Transverse colon (tissue), 4 donors: ENCODE results near the gene C19orf25. TPM values are rescaled to one million over a fixed set of nuclear protein-coding genes. Genes with fewer than 3 reads are reported as not detected.

Experiments used
- DNase-seq: peaks from one replicate; pipeline ENCODE4 v3.0.0-alpha.2; 2019
- H3K27ac ChIP-seq, 4 donors: fragments of 200-600 bp; sonication (generic); 2 replicates each; pipeline ENCODE4 v1.5.1; 2016 to 2018; ENCODE audit warnings: inconsistent platforms in 4 of 4
- H3K27me3 ChIP-seq: fragments of 200-600 bp; sonication (generic); 2 replicates; pipeline ENCODE4 v1.5.1; 2017; ENCODE audit warnings: inconsistent platforms
- H3K36me3 ChIP-seq, 4 donors: fragments of 200-600 bp; sonication (generic); 2 replicates each; pipeline ENCODE4 v1.5.1; 2017 to 2019; ENCODE audit warnings: inconsistent platforms in 4 of 4
- H3K4me1 ChIP-seq, 4 donors: fragments of 200-600 bp; sonication (generic); 2 replicates each; pipeline ENCODE4 v1.5.1; 2017 to 2020; ENCODE audit warnings: inconsistent platforms in 4 of 4
- H3K4me3 ChIP-seq, 4 donors: fragments of 200-600 bp; sonication (generic); 1 replicate in 1 of 4; 2 replicates in 3 of 4; pipeline versions ENCODE4 v1.5.1 to v1.6.1; 2017 to 2019; ENCODE audit warnings: inconsistent platforms in 4 of 4
- H3K9me3 ChIP-seq, 2 donors: fragments of 200-600 bp; sonication (generic); 2 replicates each; pipeline ENCODE4 v1.5.1; 2017 to 2019; ENCODE audit warnings: inconsistent platforms in 2 of 2
- EP300 ChIP-seq: sonication (generic); formaldehyde crosslinking; IDR thresholded peaks from one replicate; pipeline ENCODE4 v1.6.1; 2017; ENCODE audit warnings: antibody characterized with exemption, low read depth
- POLR2A ChIP-seq: fragments of 450-650 bp; IDR thresholded peaks from one replicate; pipeline ENCODE4 v1.6.1; 2016; ENCODE audit warnings: antibody characterized with exemption, mild to moderate bottlenecking, moderate library complexity
- POLR2AphosphoS5 ChIP-seq, 3 donors: sonication (generic); formaldehyde crosslinking; IDR thresholded peaks; one replicate each; pipeline ENCODE4 v1.6.1; 2016; ENCODE audit warnings: antibody characterized with exemption in 3 of 3
- WGBS, 2 donors: methylation state at CpG; one replicate each; pipeline ENCODE4 v1.1.5; 2018; ENCODE audit warnings: low coverage in 1 of 2; 5-methylcytosine and 5-hydroxymethylcytosine counted together
- in situ Hi-C, 4 donors: fragments of 200-750 bp; cut with MboI; loops; one replicate each; pipeline versions ENCODE4 v1.15.0 to v1.15.1; 2017; ENCODE audit warnings: low sequenced_read_pairs in 3 of 4, low pct_ligation_motif_present in 1 of 4, low pct_unique_long_range_greater_than_20kb in 1 of 4
- intact Hi-C: fragments of 100-400 bp; cut with DNase I; formaldehyde crosslinking; loops from one replicate; pipeline ENCODE4 v1.15.1; 2023; ENCODE audit warnings: low total_unique reads
- total RNA-seq, 4 donors: library from RNA; depleted of rRNA; stranded (reverse); fragments of >200 nt; gene quantifications; one replicate each; pipeline ENCODE4 v1.1.0, GENCODE V29; 2016
- TF ChIP-seq, protein P1 (sequence below), 5 experiments: fragments of 200-600 bp in 3 of 5; fragments of 450-650 bp in 2 of 5; sonication (generic) in 3 of 5; IDR thresholded peaks; 1 replicate in 2 of 5; 2 replicates in 3 of 5; pipeline ENCODE4 v1.5.1; 2016 to 2017; ENCODE audit warnings: antibody characterized with exemption in 5 of 5, inconsistent platforms in 3 of 5, mild to moderate bottlenecking in 2 of 5, moderate library complexity in 1 of 5

Gene C19orf25
- total RNA-seq, 4 donors from 2014 or later = 36.2 to 89.2 (median 46.0) TPM

DNA sequence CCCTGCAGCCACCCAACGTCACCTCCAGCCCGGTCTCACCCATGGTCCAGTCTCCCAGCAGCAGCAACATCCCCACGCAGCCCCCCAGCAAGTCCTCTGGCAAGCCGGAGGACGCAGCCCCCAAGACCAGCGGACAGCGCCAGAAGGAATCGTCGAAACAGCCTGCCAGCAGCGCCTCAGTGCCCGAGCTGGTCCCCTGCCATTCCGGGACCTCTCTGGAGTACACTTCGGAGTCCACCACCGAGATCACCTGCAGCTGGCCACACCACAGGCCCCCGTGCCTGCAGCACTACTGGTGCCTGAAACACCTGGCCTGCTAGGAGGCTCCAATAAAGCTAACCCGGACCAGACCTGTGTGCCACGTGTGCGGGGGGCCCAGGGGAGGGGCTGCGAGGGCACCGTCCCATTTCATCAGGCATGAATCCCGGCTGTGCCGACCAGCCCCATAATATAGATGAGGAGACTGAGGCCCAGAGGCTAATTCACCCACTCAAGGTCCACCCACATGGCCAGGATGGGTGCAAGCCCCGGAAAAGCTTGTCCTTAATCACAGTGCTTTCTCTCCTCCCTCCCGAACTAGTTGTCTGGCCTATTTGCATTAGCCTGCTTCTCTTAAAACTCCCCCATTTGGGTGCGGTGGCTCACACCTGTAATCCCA is 18.7 kb upstream of the C19orf25 start:
- H3K27ac ChIP-seq = no peak overlapping the region
- no peaks in the 10 kb centered on the region for H3K36me3 ChIP-seq
- peaks cover 51% of the 10 kb centered on the region for H3K27me3 ChIP-seq
- TF ChIP-seq POLR2A (no peak), EP300 (no peak)
- no peak for DNase-seq
- no peaks in the 10 kb centered on the region for H3K4me1 ChIP-seq
- intact Hi-C loops = no loop called here
- no peaks in the 10 kb centered on the region for H3K9me3 ChIP-seq
- in situ Hi-C loops = no loop called here
- H3K4me3 ChIP-seq = no peak overlapping the region
- WGBS, 2 donors = 91% methylated on average over 19 of the region's 25 CpGs; no CpG with 5 or more reads in 1 of the 2 donors

- 75% methylated on average over 36 of the region's 39 CpGs; no CpG with 5 or more reads in 1 of the 2 donors for WGBS, 2 donors
- in situ Hi-C loops = no loop called here
- DNase-seq = no peak
Observed at GRCh38 chr19:1496714-1497577, 17.9 kb upstream of the C19orf25 start.

GRCh38 chr19:1495799-1496713 is 17.0 kb upstream of the C19orf25 start:
- Histone ChIP-seq H3K36me3 (no peaks in the 10 kb centered on the region), H3K9me3 (no peaks in the 10 kb centered on the region), H3K27me3 (peaks cover 47% of the 10 kb centered on the region), H3K4me3 (no peak overlapping the region), H3K27ac (no peak overlapping the region), H3K4me1 (peaks cover 4 to 9% (median 7%) of the 10 kb centered on the region in 4 donors)
- DNase-seq = no peak
- TF ChIP-seq, protein P1, sequence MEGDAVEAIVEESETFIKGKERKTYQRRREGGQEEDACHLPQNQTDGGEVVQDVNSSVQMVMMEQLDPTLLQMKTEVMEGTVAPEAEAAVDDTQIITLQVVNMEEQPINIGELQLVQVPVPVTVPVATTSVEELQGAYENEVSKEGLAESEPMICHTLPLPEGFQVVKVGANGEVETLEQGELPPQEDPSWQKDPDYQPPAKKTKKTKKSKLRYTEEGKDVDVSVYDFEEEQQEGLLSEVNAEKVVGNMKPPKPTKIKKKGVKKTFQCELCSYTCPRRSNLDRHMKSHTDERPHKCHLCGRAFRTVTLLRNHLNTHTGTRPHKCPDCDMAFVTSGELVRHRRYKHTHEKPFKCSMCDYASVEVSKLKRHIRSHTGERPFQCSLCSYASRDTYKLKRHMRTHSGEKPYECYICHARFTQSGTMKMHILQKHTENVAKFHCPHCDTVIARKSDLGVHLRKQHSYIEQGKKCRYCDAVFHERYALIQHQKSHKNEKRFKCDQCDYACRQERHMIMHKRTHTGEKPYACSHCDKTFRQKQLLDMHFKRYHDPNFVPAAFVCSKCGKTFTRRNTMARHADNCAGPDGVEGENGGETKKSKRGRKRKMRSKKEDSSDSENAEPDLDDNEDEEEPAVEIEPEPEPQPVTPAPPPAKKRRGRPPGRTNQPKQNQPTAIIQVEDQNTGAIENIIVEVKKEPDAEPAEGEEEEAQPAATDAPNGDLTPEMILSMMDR (IDR thresholded peaks at IDR 0.05) = no peak
- no peak for TF ChIP-seq POLR2AphosphoS5 (IDR thresholded peaks at IDR 0.05)
- TF ChIP-seq POLR2A = no peak
- no peak for TF ChIP-seq EP300
- 80% methylated on average over 31 of the region's 40 CpGs; no CpG with 5 or more reads in 1 of the 2 donors for WGBS, 2 donors
- intact Hi-C loops = no loop called here
- in situ Hi-C loops = no loop called here

More at GRCh38 chr19:1496714-1497577, 17.9 kb upstream of the C19orf25 start:
- Histone ChIP-seq H3K27ac (no peak overlapping the region), H3K36me3 (no peaks in the 10 kb centered on the region), H3K4me1 (no peaks in the 10 kb centered on the region), H3K9me3 (no peaks in the 10 kb centered on the region), H3K27me3 (peaks cover 49% of the 10 kb centered on the region), H3K4me3 (no peak overlapping the region)
- intact Hi-C loops = no loop called here
- TF ChIP-seq EP300 (no peak), POLR2A (no peak), POLR2AphosphoS5 (IDR thresholded peaks at IDR 0.05) (no peak)
- TF ChIP-seq, protein P1 (IDR thresholded peaks at IDR 0.05) = no peak

- intact Hi-C loops = no loop called here
- no peaks in the 10 kb centered on the region for H3K36me3 ChIP-seq
- in situ Hi-C loops = no loop called here
- TF ChIP-seq POLR2A (no peak), POLR2AphosphoS5 (IDR thresholded peaks at IDR 0.05) (no peak), EP300 (no peak)
- TF ChIP-seq, protein P1 (IDR thresholded peaks at IDR 0.05) = no peak
- H3K27me3 ChIP-seq = peaks cover 44% of the 10 kb centered on the region
- peaks cover 4 to 10% (median 7%) of the 10 kb centered on the region in 4 donors for H3K4me1 ChIP-seq
- H3K4me3 ChIP-seq = no peak overlapping the region
- H3K27ac ChIP-seq = no peak overlapping the region
- 86% methylated on average over 36 of the region's 37 CpGs; no CpG with 5 or more reads in 1 of the 2 donors for WGBS, 2 donors
- no peak for DNase-seq
- H3K9me3 ChIP-seq = no peaks in the 10 kb centered on the region
Observed at GRCh38 chr19:1495051-1495798, 16.2 kb upstream of the C19orf25 start.
